Esophagus muscularis mucosa (tissue), 3 donors: ENCODE measurements around the gene PBX3.

Experiments used
- CTCF ChIP-seq, 3 experiments: fragments of 200-600 bp in 2 of 3; fragments of 450-650 bp in 1 of 3; sonication (generic) in 2 of 3; IDR thresholded peaks; one replicate each; pipeline ENCODE4 v1.5.1; 2017 to 2019; ENCODE audit warnings: antibody characterized with exemption in 3 of 3, mild to moderate bottlenecking in 2 of 3, moderate library complexity in 1 of 3
- EP300 ChIP-seq: sonication (generic); formaldehyde crosslinking; IDR thresholded peaks from one replicate; pipeline ENCODE4 v1.6.1; 2017; ENCODE audit warnings: antibody characterized with exemption

- TF ChIP-seq CTCF (IDR thresholded peaks at IDR 0.05), result no peak
- TF ChIP-seq EP300, result no peak
Measured at GRCh38 chr9:125766468-125767221, 19.5 kb downstream of the PBX3 start.
